K562 treated with DMSO at 1 percent for 4 hours (cell line): ENCODE measurements around the gene SLC6A13. TPM values are rescaled to one million over a fixed set of nuclear protein-coding genes. Genes with fewer than 3 reads are reported as not detected.

Experiments
- total RNA-seq: library from RNA; unstranded; fragments of 300-600 nt; gene quantifications from 2 replicates; pipeline ENCODE4 v1.2.3, GENCODE V29; 2022; ENCODE audit not compliant: insufficient read depth

Gene SLC6A13
- total RNA-seq: 0.93 and 1.7 TPM in 2 replicates

GRCh38 chr12:262817-263216 lies at the start of gene SLC6A13:
Gene SLC6A13, minus strand, starts transcription at chr12:262836. Its CDS starts 2,784 bp downstream, at chr12:260052.

DNA sequence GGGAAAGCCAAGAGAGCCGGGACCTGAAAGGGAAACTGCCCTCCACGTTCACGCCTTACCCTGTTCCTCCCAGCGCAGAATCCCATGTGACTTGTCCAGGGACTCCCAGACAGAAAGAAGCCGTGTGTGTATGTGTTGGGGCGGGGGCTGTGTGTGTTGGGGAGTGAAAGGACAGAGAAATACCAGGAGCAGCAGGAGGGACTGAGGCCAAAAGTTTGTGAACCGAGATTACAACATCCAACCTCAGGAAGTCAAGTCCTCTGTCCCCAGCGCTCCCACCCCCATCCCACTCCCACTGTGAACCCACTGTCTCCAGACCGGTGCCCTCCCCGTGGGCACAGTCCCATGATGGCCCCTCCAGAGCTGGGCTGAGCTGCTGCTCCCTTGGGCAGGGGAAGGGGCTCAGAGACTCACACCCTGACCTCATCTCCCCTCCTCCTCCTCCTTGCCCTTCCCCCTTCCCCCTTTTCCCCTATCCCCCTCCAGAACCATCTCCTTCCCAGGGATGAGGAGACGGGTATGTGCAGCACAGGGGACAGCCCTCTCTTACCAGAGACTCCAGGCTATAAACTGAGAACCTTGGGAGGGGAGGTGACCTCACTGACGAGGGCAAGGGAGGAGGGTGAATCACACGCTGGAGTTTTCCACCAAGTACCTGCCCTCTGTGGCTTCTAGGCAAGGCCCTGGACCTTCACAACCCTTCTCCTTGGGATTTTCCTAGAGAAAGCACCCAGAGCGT lies 48.5 kb downstream of the SLC6A13 start, which contains the start of gene SLC6A12:
SLC6A12 (minus strand) TSS at position 155 of the 739 bp plus-strand sequence. CDS start 4,171 bp downstream, outside the sequence.

Other genes with a start within 250 kb of the SLC6A13 start
- 0.26 TPM in 1 of 2 replicates, not detected in the other for gene IQSEC3, start 196.1 kb downstream of the SLC6A13 start, total RNA-seq
- gene SLC6A12, start 48.7 kb downstream of the SLC6A13 start, total RNA-seq: 0.54 TPM in 1 of 2 replicates, not detected in the other
- gene KDM5A, start 126.5 kb upstream of the SLC6A13 start, total RNA-seq: 3.6 and 11.6 TPM in 2 replicates
- 9.8 and 16.3 TPM in 2 replicates for gene CCDC77, start 138.8 kb upstream of the SLC6A13 start, total RNA-seq
- gene B4GALNT3, start 197.1 kb upstream of the SLC6A13 start, total RNA-seq: not detected in 2 replicates